Renal cortical epithelial cell (primary cell): ENCODE measurements around the gene PON1. TPM values are rescaled to one million over a fixed set of nuclear protein-coding genes. Genes with fewer than 3 reads are reported as not detected.

Experiments
- DNase-seq: peaks from one replicate; pipeline ENCODE4 v3.0.0-alpha.2; 2011; ENCODE audit warnings: low read depth
- total RNA-seq: library from RNA; depleted of rRNA; stranded (reverse); fragments of >200 nt; gene quantifications from 2 replicates; pipeline ENCODE4 v1.2.3, GENCODE V29; 2014

PON1 gene
- not detected in 2 replicates for total RNA-seq

GRCh38 chr7:95324431-95324830 lies at the start of gene PON1:
Gene PON1 (minus strand): TSS chr7:95324532. CDS start chr7:95324475, 57 bp downstream.
- no peak for DNase-seq

GRCh38 chr7:95373323-95373722 lies 49.0 kb upstream of the PON1 start:
- DNase-seq, result no peak

- no peak for DNase-seq
These were observed 43.9 kb upstream of the PON1 start for GRCh38 chr7:95368235-95368634.

DNA sequence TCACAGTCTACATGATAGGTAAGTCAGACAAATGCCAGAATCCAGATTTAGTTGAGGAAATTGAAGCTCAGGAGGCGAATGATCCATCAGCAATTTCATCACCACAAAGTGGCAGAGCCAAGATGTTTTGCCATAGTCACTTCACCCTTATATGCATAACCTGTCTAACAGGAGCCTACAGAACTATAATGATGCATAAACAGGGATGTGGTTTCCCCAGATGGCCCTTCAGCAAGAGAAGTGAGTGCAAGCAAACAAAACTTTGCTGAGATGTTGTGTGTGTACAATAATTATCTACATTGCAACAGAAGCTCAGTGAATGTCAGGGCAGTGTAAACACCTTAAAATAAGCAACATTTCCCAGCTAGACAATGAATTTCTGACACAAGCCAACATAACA lies 43.3 kb upstream of the PON1 start:
- peak; percentile 22 for DNase-seq

DNA sequence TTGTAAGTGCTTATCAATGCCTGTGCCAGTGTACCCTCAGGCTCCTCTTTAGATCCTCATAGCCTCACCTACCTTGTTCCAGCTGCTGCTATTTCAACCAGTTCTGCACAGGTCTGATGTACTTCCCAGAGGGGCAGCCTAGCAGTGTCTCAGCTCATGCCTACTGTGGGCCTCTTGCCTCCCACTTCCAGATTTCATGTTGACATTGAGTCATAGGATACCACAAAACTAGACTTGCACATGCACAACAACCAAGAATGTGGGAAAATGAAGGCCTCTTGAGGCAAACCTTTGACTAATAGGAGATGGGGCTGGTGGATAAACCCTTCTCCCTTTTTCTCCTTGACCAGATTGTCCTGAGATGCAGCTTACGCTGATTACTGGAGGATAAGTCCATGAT lies 40.8 kb upstream of the PON1 start:
- peak; percentile 92 for DNase-seq

DNA sequence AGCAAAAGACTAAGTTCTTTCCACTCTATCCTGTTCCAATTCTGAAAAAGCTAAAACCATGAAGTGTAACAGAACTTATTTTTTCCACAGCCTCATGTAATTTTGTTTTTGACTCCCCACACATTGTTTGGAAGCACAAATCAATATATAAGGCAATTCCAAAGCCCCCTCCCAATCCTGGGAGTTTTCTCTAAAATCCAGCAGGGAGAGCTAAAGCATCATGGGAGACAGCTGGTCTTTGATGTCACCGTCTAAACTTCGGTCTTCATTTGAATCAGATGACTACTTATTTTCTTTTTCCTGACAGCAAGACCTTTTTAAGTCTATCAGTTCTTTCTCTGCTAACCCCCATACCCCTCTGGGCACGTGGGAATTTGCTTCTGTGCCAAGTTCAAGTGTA lies 33.3 kb upstream of the PON1 start:
- DNase-seq, result peak; percentile 32

DNA sequence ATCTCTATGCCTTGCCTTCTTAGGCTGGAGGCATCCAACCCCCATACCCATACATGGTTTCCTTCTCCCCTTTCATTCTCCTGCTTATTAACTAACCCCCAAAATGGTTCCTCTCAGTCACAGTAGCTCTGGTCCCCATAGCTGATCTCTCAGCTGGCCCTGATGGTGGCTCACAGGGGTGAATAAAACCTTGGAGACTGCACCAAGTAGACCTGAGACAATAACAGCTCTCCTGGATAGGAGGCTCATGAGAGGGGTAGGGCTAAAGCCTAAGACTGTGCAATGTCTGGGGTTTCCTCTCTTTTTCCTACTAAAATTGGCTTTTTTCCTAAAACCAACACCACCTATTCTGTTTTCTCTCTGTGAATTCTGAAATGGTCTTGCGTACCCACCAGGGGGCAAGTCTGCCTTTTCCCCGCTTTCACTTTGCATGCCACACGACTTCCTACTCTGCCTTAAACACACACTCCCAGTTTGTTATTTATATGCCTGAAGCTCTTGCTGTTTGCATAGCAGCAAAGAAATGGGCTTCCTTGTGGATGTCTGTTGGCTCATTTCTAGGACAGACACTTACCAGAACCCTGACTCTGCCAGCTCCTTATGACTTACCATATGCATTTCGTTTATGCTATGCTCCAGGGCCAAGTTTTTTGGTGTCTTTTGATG lies 18.4 kb upstream of the PON1 start:
- DNase-seq, result no peak

DNA sequence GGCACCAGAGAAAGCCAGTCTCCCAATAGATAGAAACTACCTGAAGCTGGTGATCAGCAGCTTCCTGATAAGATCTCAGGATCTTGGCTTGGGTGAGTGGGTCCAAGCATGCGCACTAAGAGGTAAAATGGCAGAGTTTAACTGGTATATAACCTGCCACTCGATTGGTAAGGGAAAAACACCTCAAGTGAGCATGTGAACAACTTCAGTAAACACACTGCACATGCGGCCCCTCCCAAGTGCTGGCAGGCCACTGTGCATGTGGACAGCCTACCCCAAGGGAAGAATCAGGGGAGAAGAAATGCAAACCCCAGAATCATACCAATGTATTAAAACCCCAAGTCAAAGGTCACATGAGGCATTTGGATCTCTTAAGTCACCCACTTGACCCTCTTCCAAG lies 17.7 kb upstream of the PON1 start:
- DNase-seq, result no peak

- no peak for DNase-seq
These were observed 16.2 kb upstream of the PON1 start for GRCh38 chr7:95340491-95340890.

GRCh38 chr7:95338832-95339231 lies 14.5 kb upstream of the PON1 start:
- peak; percentile 25 for DNase-seq

GRCh38 chr7:95335093-95335492 lies 10.8 kb upstream of the PON1 start:
- peak; percentile 88 for DNase-seq

DNA sequence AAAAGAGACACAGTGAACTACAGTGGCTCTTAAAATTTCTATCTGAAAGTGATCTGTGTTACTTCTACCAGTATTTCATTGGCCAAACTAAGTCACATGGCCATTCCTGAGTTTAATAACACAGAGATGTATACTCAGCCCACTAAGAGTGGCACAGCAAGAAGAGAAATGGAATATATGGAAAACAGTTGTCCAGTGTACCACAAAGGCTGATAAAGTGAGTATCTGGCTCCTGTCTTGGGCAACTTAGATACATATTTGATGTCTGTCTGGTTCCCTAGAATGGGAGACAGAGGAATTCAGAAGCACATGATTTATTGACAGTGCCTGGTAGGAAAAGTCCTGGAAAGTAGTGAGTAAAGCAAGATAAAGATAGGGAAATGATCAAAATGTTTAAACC lies 10.1 kb upstream of the PON1 start:
- DNase-seq, result no peak

DNA sequence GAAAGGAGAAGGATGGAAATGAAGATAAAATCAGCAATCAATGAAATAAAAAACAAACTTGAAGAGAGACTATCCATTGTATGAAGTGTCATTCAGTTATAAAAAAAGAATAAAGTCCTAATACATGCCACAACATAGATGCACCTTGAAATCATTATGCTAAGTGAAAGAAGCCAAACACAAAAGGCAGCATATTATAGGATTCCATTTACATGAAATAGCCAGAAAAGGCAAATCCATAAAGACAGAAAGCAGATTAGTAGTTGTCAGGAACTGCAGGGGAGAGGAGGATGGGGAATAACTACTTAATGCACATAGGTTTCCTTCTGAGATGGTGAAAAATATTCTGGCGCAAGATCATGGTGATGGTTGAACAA lies 6.6 kb upstream of the PON1 start:
- no peak for DNase-seq

DNA sequence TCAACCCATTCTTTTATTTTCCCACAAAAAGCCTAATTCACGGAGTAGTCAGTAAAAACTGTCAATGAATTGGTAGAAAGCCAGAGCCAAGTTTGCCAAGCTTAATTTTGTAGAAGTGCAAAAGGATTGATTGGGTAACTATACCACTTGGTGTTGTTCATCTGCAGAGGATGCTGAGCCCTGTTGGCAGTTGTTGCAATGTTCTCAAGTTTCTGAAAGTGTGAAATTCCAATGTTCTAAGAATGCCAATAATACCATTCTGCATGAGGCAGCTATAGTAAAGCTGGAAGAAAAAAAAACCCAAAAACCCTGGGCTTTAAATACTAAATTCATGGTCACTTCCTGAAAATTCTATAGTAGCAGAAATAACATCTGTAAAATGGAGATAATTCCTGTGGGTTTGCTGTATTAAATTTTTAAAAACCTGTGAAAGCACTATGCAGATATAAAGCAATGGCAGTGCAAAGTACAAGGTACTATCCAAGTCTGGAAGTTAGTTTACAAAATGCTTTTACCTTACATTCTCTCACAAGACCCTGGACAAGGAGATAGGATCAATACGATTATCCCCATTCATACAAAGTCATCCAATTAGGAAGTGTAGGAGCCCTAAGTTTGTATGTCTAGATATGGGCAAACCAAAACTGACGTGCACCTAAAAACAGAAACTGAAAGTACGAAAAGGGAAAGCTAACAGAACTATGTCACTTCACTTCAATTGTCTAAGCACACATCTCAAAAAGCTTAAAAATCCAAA lies 6.0 kb upstream of the PON1 start:
- peak; percentile 40 for DNase-seq

- DNase-seq, result no peak
These were observed 3.0 kb upstream of the PON1 start for GRCh38 chr7:95327356-95327755.

GRCh38 chr7:95323410-95324129 lies 762 bp downstream of the PON1 start:
- DNase-seq, result no peak

- DNase-seq, result no peak
These were observed 1.5 kb downstream of the PON1 start for GRCh38 chr7:95322854-95323253.

GRCh38 chr7:95322396-95322795 lies 1.9 kb downstream of the PON1 start:
- no peak for DNase-seq

DNA sequence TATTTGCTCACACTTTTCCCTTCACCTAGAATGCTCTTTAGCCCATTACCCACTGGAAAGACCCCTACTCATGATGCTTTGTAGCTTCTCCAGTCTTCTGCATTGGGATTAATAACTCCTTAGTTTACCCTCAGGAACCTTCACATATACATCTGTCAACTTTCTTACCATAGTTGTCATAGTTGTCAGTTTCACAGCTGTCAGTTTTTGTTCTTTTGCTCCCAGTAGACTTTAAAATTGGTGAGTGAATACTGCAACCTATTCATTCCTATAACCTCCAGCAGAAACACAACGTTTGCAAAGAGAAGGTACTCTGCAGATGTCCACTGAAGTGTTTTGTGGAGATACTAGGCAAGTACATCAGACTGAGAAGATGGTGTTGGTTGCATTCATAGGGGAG lies 2.6 kb downstream of the PON1 start:
- DNase-seq, result no peak

- DNase-seq, result no peak
These were observed 3.7 kb downstream of the PON1 start for GRCh38 chr7:95320651-95321050.

GRCh38 chr7:95319570-95319969 lies 4.8 kb downstream of the PON1 start:
- DNase-seq, result no peak

DNA sequence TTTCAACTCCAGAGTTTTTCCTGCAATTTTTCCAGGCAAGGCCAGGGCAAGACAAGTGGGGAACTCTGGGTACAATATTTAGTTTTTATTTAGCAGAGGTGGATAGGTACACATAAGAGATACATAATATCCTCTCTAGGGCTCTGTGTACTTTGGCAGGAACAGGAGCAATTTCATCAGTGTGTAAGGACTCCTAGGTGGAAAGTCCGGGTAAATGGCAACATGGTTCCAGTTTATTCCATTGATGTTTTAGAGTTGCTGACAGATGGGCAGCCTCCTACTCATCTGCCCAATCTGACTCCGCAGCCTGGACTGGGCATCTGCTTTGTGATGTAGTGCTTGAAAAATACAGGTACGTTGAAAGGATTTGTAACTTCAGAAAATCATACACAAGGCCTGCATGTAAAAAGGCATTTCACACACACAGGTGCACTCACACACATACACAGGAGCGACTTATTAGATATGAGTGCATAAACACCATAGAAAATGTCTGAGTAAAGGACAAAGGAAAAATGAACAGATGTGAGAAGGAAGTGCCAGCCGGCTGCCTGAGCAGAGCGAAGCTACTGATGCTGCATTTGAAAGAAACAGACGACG lies 5.7 kb downstream of the PON1 start:
- no peak for DNase-seq

DNA sequence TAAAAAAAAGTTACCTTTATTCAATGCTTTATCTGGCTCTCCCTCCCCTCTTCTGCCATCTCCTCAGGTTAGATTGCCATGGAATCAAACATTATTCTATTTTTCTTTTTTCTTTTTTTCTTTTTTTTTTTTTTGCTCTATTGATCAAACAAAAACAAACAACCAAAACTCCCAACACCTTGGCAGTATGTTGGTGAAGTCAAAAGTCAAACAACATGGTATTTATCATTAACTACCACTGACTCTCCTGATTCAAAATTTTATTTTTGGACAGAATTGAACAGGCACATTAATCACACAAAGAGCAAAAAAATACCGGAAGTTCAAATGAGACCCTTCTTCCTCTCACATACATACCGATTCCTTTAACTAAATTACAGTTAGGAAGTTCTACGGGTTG lies 6.4 kb downstream of the PON1 start:
- DNase-seq, result peak; percentile 9
